ENCODE results near the gene MED27. TPM values are rescaled to one million over a fixed set of nuclear protein-coding genes. Genes with fewer than 3 reads are reported as not detected.

MED27 gene
- total and polyA plus RNA-seq, 9 of the 15 experiments (the other 6 are each of a cell fraction or from before 2014, with no cell fraction given): 24.4 to 91.0 (median 36.1) TPM

DNA sequence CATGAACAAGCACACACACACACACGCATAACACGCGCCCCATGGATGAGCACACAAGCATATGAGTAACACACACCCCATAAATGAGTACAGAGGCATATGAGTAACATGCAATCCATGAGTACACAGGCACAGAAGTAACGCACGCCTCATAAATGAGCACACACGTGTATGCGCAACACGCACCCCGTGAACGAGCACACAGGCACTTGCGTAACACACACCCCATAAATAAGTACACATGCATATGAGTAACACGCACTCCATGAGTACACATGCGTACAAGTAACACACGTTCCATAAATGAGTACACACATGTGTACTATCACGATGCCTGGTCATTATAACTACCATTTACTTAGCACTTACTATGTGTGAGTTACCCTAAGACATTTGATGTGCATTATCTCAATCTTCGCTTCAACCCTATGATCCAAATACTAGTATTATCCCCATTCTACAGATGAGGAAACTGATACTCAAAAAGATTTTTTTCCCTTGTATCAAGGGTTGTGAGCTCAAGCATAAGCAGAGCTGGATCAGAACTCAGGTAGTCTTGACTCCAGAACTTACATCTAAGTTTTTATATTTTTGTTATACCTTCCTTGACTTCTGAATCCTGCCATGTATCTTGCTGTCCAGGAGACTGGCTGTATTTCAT, 7.7 kb downstream of the MED27 start:
- in situ Hi-C loops (cut with MboI) (no loop called here), intact Hi-C loops (cut with micrococcal nuclease) (no loop called here)
- H3K9ac ChIP-seq (ENCODE audit: insufficient read depth in 1 of 2, low read depth in 2 of 2, low read length in 2 of 2): no peak overlapping the region
- peak in 1 of 2 experiments; percentile 32; a peak in 1 of 4 replicates for TF ChIP-seq KDM1A (IDR thresholded peaks at IDR 0.05)
- TF ChIP-seq, protein P1, sequence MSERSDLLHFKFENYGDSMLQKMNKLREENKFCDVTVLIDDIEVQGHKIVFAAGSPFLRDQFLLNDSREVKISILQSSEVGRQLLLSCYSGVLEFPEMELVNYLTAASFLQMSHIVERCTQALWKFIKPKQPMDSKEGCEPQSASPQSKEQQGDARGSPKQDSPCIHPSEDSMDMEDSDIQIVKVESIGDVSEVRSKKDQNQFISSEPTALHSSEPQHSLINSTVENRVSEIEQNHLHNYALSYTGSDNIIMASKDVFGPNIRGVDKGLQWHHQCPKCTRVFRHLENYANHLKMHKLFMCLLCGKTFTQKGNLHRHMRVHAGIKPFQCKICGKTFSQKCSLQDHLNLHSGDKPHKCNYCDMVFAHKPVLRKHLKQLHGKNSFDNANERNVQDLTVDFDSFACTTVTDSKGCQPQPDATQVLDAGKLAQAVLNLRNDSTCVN (CRISPR knock-in tag; IDR thresholded peaks at IDR 0.05): no peak
- TF ChIP-seq CREB5 (CRISPR knock-in tag; IDR thresholded peaks at IDR 0.05): no peak
- no peak for TF ChIP-seq ZBTB7A (IDR thresholded peaks at IDR 0.05; ENCODE audit: borderline replicate concordance, control insufficient read depth, low read depth, low read length)
- peak; percentile 51 for TF ChIP-seq RBM25 (IDR thresholded peaks at IDR 0.05; ENCODE audit: low read depth, low read length, severe bottlenecking)
- no peak for TF ChIP-seq U2AF2 (optimal IDR thresholded peaks at IDR 0.05; ENCODE audit: low read depth, low read length)
- TF ChIP-seq, protein P2, sequence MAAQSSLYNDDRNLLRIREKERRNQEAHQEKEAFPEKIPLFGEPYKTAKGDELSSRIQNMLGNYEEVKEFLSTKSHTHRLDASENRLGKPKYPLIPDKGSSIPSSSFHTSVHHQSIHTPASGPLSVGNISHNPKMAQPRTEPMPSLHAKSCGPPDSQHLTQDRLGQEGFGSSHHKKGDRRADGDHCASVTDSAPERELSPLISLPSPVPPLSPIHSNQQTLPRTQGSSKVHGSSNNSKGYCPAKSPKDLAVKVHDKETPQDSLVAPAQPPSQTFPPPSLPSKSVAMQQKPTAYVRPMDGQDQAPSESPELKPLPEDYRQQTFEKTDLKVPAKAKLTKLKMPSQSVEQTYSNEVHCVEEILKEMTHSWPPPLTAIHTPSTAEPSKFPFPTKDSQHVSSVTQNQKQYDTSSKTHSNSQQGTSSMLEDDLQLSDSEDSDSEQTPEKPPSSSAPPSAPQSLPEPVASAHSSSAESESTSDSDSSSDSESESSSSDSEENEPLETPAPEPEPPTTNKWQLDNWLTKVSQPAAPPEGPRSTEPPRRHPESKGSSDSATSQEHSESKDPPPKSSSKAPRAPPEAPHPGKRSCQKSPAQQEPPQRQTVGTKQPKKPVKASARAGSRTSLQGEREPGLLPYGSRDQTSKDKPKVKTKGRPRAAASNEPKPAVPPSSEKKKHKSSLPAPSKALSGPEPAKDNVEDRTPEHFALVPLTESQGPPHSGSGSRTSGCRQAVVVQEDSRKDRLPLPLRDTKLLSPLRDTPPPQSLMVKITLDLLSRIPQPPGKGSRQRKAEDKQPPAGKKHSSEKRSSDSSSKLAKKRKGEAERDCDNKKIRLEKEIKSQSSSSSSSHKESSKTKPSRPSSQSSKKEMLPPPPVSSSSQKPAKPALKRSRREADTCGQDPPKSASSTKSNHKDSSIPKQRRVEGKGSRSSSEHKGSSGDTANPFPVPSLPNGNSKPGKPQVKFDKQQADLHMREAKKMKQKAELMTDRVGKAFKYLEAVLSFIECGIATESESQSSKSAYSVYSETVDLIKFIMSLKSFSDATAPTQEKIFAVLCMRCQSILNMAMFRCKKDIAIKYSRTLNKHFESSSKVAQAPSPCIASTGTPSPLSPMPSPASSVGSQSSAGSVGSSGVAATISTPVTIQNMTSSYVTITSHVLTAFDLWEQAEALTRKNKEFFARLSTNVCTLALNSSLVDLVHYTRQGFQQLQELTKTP (IDR thresholded peaks at IDR 0.05; ENCODE audit: low read depth in 1 of 2, partially characterized antibody in 2 of 2): no peak
- no peak for TF ChIP-seq HOMEZ (CRISPR knock-in tag; IDR thresholded peaks at IDR 0.05)
- no peak for TF ChIP-seq XRCC4 (IDR thresholded peaks at IDR 0.05; ENCODE audit: extremely low read depth, insufficient read depth, insufficient read length)
- ATAC-seq (no peak), DNase-seq (ENCODE audit: extremely low read depth in 1 of 4, low spot score in 3 of 4) (no peak), FAIRE-seq (no peak)
- BruUV-seq (replicated peaks): no TSS peak
- peaks cover 15% of the 10 kb centered on the region for H4K20me1 ChIP-seq (replicated peaks; ENCODE audit: control insufficient read depth, insufficient read depth, low read length)
- peaks cover 50% of the 10 kb centered on the region for H3K79me2 ChIP-seq (ENCODE audit: control insufficient read depth, insufficient read depth, low read length)
- no peak overlapping the region for H3K27ac ChIP-seq (ENCODE audit: extremely low read depth, low read depth, low read length)
- H3K4me3 ChIP-seq: no peak overlapping the region
- H2AFZ ChIP-seq (ENCODE audit: low read depth, low read length): no peak overlapping the region
- WGBS (ENCODE audit: insufficient coverage, low coverage, missing lambda C conversion rate): 97% methylated on average over 16 of the region's 16 CpGs
- no peaks in the 10 kb centered on the region for H3K27me3 ChIP-seq (ENCODE audit: control insufficient read depth in 2 of 2, insufficient read depth in 2 of 2, low read length in 2 of 2)
- H3K9me3 ChIP-seq (replicated peaks; ENCODE audit: control insufficient read depth, insufficient read depth, low read depth, low read length): no peaks in the 10 kb centered on the region
- peaks cover 0 to 3% of the 10 kb centered on the region in 2 experiments; a peak in 2 of 5 replicates for H3K4me1 ChIP-seq (replicated peaks in 1 of 2; ENCODE audit: control insufficient read depth in 2 of 2, insufficient read depth in 2 of 2, low read length in 2 of 2)
- no peak overlapping the region for H3K4me2 ChIP-seq (ENCODE audit: insufficient read depth, low read length)
- H3K36me3 ChIP-seq (ENCODE audit: control insufficient read depth, insufficient read depth, low read length): peaks cover 71% of the 10 kb centered on the region
- H3K9me1 ChIP-seq (ENCODE audit: control insufficient read depth, insufficient read depth, low read length): no peaks in the 10 kb centered on the region
- ChIA-PET POLR2A (interaction anchor here (0.7 to 1.1 kb wide), 3 partner anchors 12 to 87 kb away, joined by 3 read pairs; no protein-coding TSS in a partner anchor), CTCF (ENCODE audit: low intra/inter-chr PET ratio) (no interaction called here)

All from K562 (cell line).